Activated gamma-delta T cell treated with Interleukin-2 at 50 U/mL for 16 hours (primary cell): ENCODE data around the gene F2RL1.
"Not testable (repeated sequence)": the region's sequence is repeated elsewhere in the genome, so short reads cannot be mapped to it uniquely, and the experiment has no call there.

Source experiments
- DNase-seq: peaks from one replicate; pipeline ENCODE4 v3.0.0-alpha.2; 2020

Gene F2RL1

GRCh38 chr5:76818844-76819831 lies at the start of gene F2RL1:
F2RL1 (plus strand) TSS chr5:76819030; CDS start chr5:76819183, 153 bp downstream.
- peak; percentile 37 for DNase-seq

- not testable (repeated sequence) for DNase-seq
These were observed 47.8 kb upstream of the F2RL1 start for GRCh38 chr5:76771041-76771440.

- DNase-seq, result no peak
These were observed 47.0 kb upstream of the F2RL1 start for GRCh38 chr5:76771705-76772405.

GRCh38 chr5:76775921-76776320 lies 42.9 kb upstream of the F2RL1 start:
- DNase-seq, result no peak

GRCh38 chr5:76776391-76776790 lies 42.4 kb upstream of the F2RL1 start:
- no peak for DNase-seq

GRCh38 chr5:76780616-76781015 lies 38.2 kb upstream of the F2RL1 start:
- not testable (repeated sequence) for DNase-seq

- no peak for DNase-seq
These were observed 37.1 kb upstream of the F2RL1 start for GRCh38 chr5:76781775-76782174.

- no peak for DNase-seq
These were observed 36.4 kb upstream of the F2RL1 start for GRCh38 chr5:76782444-76782843.

- DNase-seq, result no peak
These were observed 31.6 kb upstream of the F2RL1 start for GRCh38 chr5:76787237-76787636.

- DNase-seq, result no peak
These were observed 30.5 kb upstream of the F2RL1 start for GRCh38 chr5:76788362-76788761.

- DNase-seq, result not testable (repeated sequence)
These were observed 29.6 kb upstream of the F2RL1 start for GRCh38 chr5:76789275-76789674.

- no peak for DNase-seq
These were observed 28.7 kb upstream of the F2RL1 start for GRCh38 chr5:76789991-76790581.

GRCh38 chr5:76790632-76791290 lies 28.1 kb upstream of the F2RL1 start:
- no peak for DNase-seq

GRCh38 chr5:76791461-76791860 lies 27.4 kb upstream of the F2RL1 start:
- DNase-seq, result no peak

- no peak for DNase-seq
These were observed 24.0 kb upstream of the F2RL1 start for GRCh38 chr5:76794871-76795270.

- DNase-seq, result no peak
These were observed 19.2 kb upstream of the F2RL1 start for GRCh38 chr5:76799588-76799987.

GRCh38 chr5:76800579-76800978 lies 18.3 kb upstream of the F2RL1 start:
- DNase-seq, result no peak

GRCh38 chr5:76801159-76801802 lies 17.5 kb upstream of the F2RL1 start:
- DNase-seq, result no peak

GRCh38 chr5:76801803-76802195 lies 17.0 kb upstream of the F2RL1 start:
- no peak for DNase-seq

GRCh38 chr5:76804266-76804665 lies 14.6 kb upstream of the F2RL1 start:
- DNase-seq, result no peak

GRCh38 chr5:76805821-76806505 lies 12.9 kb upstream of the F2RL1 start:
- DNase-seq, result no peak

GRCh38 chr5:76807296-76807695 lies 11.5 kb upstream of the F2RL1 start:
- DNase-seq, result no peak
